Osteoblast (primary cell): ENCODE measurements around the gene ATP2B3. TPM values are rescaled to one million over a fixed set of nuclear protein-coding genes. Genes with fewer than 3 reads are reported as not detected.

Source experiments
- DNase-seq: peaks from one replicate; pipeline ENCODE4 v3.0.0; 2011; ENCODE audit warnings: low spot score, mixed read lengths; ENCODE audit not compliant: insufficient read length; ENCODE audit errors: missing footprints
- H2AFZ ChIP-seq: 2 replicates; pipeline ENCODE4 v1.6.0; 2011; ENCODE audit warnings: mild to moderate bottlenecking, low read length
- H3K27ac ChIP-seq: 2 replicates; pipeline ENCODE4 v1.5.1; 2011; ENCODE audit warnings: mild to moderate bottlenecking, low read depth, low read length, moderate library complexity
- H3K27me3 ChIP-seq: 2 replicates; pipeline ENCODE4 v1.6.0; 2012; ENCODE audit warnings: mild to moderate bottlenecking, control low read depth, inconsistent platforms, low read length, moderate library complexity; ENCODE audit not compliant: insufficient read depth
- H3K36me3 ChIP-seq: 2 replicates; pipeline ENCODE4 v1.5.1; 2011; ENCODE audit warnings: mild to moderate bottlenecking, low read length, control low read depth, moderate library complexity; ENCODE audit not compliant: insufficient read depth
- H3K4me1 ChIP-seq: 2 replicates; pipeline ENCODE4 v1.5.1; 2011; ENCODE audit warnings: mild to moderate bottlenecking, low read length, control low read depth, moderate library complexity; ENCODE audit not compliant: insufficient read depth
- H3K4me2 ChIP-seq: 2 replicates; pipeline ENCODE4 v1.6.0; 2011; ENCODE audit warnings: mild to moderate bottlenecking, low read length; ENCODE audit not compliant: insufficient read depth
- H3K4me3 ChIP-seq: fragments of 200-600 bp; sonication (generic); 3 replicates; pipeline ENCODE4 v1.5.1; 2012; ENCODE audit warnings: mild to moderate bottlenecking, low read length, inconsistent platforms; ENCODE audit not compliant: insufficient read depth
- H3K79me2 ChIP-seq: 2 replicates; pipeline ENCODE4 v1.6.0; 2012; ENCODE audit warnings: mild to moderate bottlenecking, low read length, control low read depth, inconsistent platforms; ENCODE audit not compliant: insufficient read depth
- H3K9me3 ChIP-seq: 2 replicates; pipeline ENCODE4 v1.5.1; 2011; ENCODE audit warnings: low read depth, low read length, control low read depth
- H4K20me1 ChIP-seq: 2 replicates; pipeline ENCODE4 v1.6.0; 2012; ENCODE audit warnings: mild to moderate bottlenecking, low read length, control low read depth; ENCODE audit not compliant: insufficient read depth
- total RNA-seq: library from RNA; depleted of rRNA; stranded (reverse); fragments of >200 nt; gene quantifications from 2 replicates; pipeline ENCODE4 v1.2.3, GENCODE V29; 2012
- TF ChIP-seq, protein P1 (sequence below): IDR thresholded peaks from 2 replicates; pipeline ENCODE4 v1.5.1; 2011; ENCODE audit warnings: mild to moderate bottlenecking, low read depth, low read length, moderate library complexity; ENCODE audit errors: extremely low read depth

Gene ATP2B3
- total RNA-seq, 1 donor = not detected

DNA sequence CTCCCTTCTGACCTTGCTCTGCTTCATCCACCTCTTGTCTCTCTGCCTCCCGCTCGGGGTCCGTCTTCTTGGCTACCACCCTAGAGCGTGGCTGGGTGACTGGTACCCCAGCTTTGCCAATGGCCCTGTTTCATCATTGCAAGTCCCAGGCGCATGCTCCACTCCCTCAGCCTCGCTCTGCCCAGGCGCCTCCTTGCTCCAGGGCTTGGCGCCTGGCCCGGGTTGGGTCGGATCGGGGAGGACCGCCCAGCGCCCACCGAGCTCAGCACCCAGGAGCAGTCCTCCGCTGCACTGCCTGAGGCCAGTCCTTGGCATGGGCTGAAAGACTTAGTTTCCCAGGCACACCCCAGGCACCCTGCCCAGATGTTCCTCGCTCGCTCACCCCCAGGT, 22.1 kb upstream of the ATP2B3 start:
- Histone ChIP-seq H3K4me3 (peak overlapping the region; percentile 82), H3K4me1 (peaks cover 26% of the 10 kb centered on the region), H3K27ac (peak overlapping the region; percentile 41), H3K79me2 (peaks cover 47% of the 10 kb centered on the region), H2AFZ (no peak overlapping the region), H3K27me3 (no peaks in the 10 kb centered on the region), H3K4me2 (peak overlapping the region; percentile 80), H3K9me3 (no peaks in the 10 kb centered on the region), H4K20me1 (peaks cover 31% of the 10 kb centered on the region), H3K36me3 (no peaks in the 10 kb centered on the region)
- no peak for DNase-seq
- TF ChIP-seq, protein P1, sequence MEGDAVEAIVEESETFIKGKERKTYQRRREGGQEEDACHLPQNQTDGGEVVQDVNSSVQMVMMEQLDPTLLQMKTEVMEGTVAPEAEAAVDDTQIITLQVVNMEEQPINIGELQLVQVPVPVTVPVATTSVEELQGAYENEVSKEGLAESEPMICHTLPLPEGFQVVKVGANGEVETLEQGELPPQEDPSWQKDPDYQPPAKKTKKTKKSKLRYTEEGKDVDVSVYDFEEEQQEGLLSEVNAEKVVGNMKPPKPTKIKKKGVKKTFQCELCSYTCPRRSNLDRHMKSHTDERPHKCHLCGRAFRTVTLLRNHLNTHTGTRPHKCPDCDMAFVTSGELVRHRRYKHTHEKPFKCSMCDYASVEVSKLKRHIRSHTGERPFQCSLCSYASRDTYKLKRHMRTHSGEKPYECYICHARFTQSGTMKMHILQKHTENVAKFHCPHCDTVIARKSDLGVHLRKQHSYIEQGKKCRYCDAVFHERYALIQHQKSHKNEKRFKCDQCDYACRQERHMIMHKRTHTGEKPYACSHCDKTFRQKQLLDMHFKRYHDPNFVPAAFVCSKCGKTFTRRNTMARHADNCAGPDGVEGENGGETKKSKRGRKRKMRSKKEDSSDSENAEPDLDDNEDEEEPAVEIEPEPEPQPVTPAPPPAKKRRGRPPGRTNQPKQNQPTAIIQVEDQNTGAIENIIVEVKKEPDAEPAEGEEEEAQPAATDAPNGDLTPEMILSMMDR = no peak

DNA sequence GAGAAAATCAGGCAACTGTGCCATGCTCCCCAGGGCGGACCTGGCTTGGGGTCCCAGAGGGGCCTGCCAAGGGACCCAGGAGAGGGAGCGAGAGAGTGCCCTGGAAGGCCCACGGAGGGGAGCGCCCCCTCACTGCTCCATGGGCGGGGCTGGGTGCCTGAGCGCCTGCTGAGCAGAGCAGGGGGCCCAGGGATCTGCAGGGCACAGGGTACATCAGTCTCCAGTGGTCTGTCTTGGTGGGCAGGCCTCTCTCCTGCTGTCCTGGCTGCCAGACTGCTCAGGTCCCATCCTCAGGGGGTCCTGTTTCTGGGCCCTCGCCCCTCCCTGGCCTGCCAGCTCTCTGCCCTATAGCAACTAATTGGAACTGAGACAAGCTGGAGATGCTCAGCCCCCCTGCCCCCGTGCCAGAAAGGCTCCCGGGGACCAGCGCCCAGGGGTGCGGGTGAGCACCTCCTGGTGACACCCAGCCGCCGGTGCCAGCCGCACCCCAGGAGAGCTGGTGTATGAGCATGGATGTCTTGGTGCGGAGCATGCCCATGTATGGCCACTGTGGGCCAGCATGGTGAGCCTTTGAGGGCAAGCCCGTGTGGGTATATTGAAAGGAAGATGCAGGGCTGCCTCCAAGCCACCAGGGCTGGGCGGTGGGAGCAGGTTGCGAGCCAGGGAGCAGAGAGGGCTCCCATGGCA, 21.4 kb upstream of the ATP2B3 start:
- no peak for DNase-seq
- Histone ChIP-seq H3K4me2 (peak overlapping the region; percentile 80), H3K4me3 (peak overlapping the region; percentile 82), H3K4me1 (peaks cover 33% of the 10 kb centered on the region), H3K27me3 (no peaks in the 10 kb centered on the region), H3K9me3 (no peaks in the 10 kb centered on the region), H3K79me2 (peaks cover 54% of the 10 kb centered on the region), H2AFZ (no peak overlapping the region), H4K20me1 (peaks cover 38% of the 10 kb centered on the region), H3K27ac (no peak overlapping the region), H3K36me3 (no peaks in the 10 kb centered on the region)
- TF ChIP-seq, protein P1 = no peak

DNA sequence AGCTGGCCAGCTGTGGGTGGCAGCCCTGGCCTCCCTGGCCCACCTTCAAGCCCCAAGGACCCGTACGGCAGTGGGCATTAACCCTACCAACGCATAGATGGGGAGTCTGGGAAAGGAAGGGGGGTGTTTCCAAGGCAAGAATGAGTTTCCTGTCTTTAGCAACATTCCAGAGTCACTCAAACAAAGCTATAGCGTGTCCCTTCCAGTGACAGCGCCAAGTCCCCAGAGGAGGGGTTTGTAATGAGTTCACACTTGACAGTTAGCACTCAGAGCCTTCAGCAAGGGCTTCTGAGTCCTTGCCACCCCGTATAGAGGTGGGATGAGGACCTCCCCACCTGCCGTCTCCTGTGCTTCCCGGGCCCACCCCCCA, 20.9 kb upstream of the ATP2B3 start:
- Histone ChIP-seq H4K20me1 (peaks cover 43% of the 10 kb centered on the region), H3K27ac (no peak overlapping the region), H3K4me3 (peak overlapping the region; percentile 82), H3K9me3 (no peaks in the 10 kb centered on the region), H3K79me2 (peaks cover 56% of the 10 kb centered on the region), H3K27me3 (no peaks in the 10 kb centered on the region), H3K4me2 (peak overlapping the region; percentile 80), H2AFZ (no peak overlapping the region), H3K4me1 (peaks cover 34% of the 10 kb centered on the region), H3K36me3 (no peaks in the 10 kb centered on the region)
- TF ChIP-seq, protein P1 = no peak
- no peak for DNase-seq

DNA sequence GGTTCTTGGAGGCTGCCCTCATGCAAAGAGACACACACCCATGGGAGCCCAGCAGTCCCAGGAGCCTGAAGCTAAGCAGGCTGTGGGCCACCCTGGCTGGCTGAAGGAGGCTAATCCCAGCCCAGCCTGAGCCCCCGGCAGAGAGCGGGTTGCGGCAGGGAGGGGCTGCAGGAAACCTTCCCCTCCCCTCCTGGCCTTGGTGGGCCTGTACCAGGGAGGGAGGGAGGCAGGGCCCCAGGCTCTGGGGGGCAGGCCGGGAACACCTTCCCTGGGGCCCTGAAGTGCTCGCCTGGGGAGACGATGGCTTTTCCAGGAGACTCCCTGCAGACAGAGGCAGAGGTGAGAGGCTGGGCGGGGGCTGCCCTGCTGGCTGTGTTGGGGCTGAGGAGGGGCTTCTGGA, 19.0 kb upstream of the ATP2B3 start:
- Histone ChIP-seq H3K4me2 (peak overlapping the region; percentile 57), H4K20me1 (peaks cover 54% of the 10 kb centered on the region), H3K9me3 (no peaks in the 10 kb centered on the region), H3K27me3 (no peaks in the 10 kb centered on the region), H2AFZ (no peak overlapping the region), H3K4me1 (peaks cover 34% of the 10 kb centered on the region), H3K79me2 (peaks cover 61% of the 10 kb centered on the region), H3K36me3 (no peaks in the 10 kb centered on the region), H3K27ac (no peak overlapping the region), H3K4me3 (peak overlapping the region; percentile 34)
- TF ChIP-seq, protein P1 = no peak
- no peak for DNase-seq
